ENCODE data around the gene UBALD1. TPM values are rescaled to one million over a fixed set of nuclear protein-coding genes. Genes with fewer than 3 reads are reported as not detected.

The UBALD1 gene
- total and polyA plus RNA-seq, 9 of the 15 experiments (the other 6 are each of a cell fraction or from before 2014, with no cell fraction given), result 1.3 to 38.0 (median 6.2) TPM; not detected in 2

DNA sequence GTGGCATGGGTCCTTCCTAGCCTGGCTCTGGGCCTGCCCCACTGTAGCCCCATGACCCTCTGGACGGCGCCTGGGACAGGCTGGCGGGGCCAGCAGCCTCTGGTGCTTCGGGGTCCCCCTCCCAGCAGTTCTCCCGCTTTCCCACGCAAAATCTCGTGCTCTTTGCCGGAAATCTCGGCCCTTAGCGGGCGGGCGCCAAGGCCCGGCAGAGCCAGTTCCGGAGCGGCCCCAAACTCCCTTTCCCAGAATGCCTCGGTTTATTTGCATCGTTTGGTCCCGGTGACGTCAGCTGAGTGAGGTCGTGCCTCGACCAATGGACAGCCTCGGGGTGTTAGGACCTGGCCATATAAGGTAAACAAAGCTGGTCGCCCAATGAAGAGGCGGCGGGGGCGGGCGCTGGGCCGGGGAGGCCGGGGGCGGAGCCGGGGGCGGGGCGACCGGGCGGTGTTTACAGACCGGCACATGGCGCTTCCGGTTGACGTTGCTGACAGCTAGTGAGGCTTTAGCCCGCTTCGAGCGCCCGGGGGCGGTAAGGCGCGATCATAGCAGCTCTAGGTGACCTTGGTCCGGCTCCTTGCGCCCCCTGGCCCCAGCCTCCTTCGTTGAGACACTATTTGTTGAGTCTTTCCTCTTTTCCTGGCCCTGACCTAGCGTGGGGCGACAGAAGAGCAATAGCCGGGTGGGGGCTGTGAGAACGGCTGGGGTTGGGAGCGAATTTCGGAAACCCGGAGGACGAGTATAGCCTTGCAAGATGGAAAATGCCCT, 1.5 kb upstream of the UBALD1 start (continued):
- TF ChIP-seq, protein P1, sequence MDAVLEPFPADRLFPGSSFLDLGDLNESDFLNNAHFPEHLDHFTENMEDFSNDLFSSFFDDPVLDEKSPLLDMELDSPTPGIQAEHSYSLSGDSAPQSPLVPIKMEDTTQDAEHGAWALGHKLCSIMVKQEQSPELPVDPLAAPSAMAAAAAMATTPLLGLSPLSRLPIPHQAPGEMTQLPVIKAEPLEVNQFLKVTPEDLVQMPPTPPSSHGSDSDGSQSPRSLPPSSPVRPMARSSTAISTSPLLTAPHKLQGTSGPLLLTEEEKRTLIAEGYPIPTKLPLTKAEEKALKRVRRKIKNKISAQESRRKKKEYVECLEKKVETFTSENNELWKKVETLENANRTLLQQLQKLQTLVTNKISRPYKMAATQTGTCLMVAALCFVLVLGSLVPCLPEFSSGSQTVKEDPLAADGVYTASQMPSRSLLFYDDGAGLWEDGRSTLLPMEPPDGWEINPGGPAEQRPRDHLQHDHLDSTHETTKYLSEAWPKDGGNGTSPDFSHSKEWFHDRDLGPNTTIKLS (IDR thresholded peaks at IDR 0.05; ENCODE audit: borderline replicate concordance, low read depth), result peak; percentile 84
- TF ChIP-seq PTRF (tag; IDR thresholded peaks at IDR 0.05), result no peak
- TF ChIP-seq, protein P2, sequence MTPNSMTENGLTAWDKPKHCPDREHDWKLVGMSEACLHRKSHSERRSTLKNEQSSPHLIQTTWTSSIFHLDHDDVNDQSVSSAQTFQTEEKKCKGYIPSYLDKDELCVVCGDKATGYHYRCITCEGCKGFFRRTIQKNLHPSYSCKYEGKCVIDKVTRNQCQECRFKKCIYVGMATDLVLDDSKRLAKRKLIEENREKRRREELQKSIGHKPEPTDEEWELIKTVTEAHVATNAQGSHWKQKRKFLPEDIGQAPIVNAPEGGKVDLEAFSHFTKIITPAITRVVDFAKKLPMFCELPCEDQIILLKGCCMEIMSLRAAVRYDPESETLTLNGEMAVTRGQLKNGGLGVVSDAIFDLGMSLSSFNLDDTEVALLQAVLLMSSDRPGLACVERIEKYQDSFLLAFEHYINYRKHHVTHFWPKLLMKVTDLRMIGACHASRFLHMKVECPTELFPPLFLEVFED (CRISPR knock-in tag; conservative IDR thresholded peaks at IDR 0.05), result no peak
- TF ChIP-seq KLF13 (tag; IDR thresholded peaks at IDR 0.05; ENCODE audit: borderline replicate concordance, low read depth), result 0 out of 2 replicates have a peak, but pooled peaks have one; percentile 12
- no peak for TF ChIP-seq NR2F6 (CRISPR knock-in tag; IDR thresholded peaks at IDR 0.05)
- no peak for TF ChIP-seq SAFB2 (IDR thresholded peaks at IDR 0.05; ENCODE audit: borderline replicate concordance, low read depth, low read length, severe bottlenecking)
- peak; percentile 56; the same call in 1 of the 2 replicates for TF ChIP-seq DMBX1 (CRISPR knock-in tag; IDR thresholded peaks at IDR 0.05; ENCODE audit: borderline replicate concordance)
- TF ChIP-seq KLF6 (CRISPR knock-in tag; IDR thresholded peaks at IDR 0.05; ENCODE audit: borderline replicate concordance), result no peak
- TF ChIP-seq, protein P3, sequence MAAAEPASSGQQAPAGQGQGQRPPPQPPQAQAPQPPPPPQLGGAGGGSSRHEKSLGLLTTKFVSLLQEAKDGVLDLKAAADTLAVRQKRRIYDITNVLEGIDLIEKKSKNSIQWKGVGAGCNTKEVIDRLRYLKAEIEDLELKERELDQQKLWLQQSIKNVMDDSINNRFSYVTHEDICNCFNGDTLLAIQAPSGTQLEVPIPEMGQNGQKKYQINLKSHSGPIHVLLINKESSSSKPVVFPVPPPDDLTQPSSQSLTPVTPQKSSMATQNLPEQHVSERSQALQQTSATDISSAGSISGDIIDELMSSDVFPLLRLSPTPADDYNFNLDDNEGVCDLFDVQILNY (CRISPR knock-in tag; IDR thresholded peaks at IDR 0.05), result no peak
- TF ChIP-seq NR2C2 (CRISPR knock-in tag; IDR thresholded peaks at IDR 0.05), result no peak
- peak; percentile 90 for TF ChIP-seq NR2C2 (tag; IDR thresholded peaks at IDR 0.05)
- TF ChIP-seq HIVEP1 (CRISPR knock-in tag; IDR thresholded peaks at IDR 0.05), result no peak
- peak; percentile 69 for TF ChIP-seq TBP (optimal IDR thresholded peaks at IDR 0.05; ENCODE audit: low read depth, low read length)
- TF ChIP-seq LCOR (CRISPR knock-in tag; IDR thresholded peaks at IDR 0.05), result peak; percentile 40; the same call in 1 of the 2 replicates
- TF ChIP-seq EP300 (IDR thresholded peaks at IDR 0.05; ENCODE audit: low read length), result peak; percentile 33; the same call in 1 of the 2 replicates
- TF ChIP-seq NCOA6 (IDR thresholded peaks at IDR 0.05), result no peak
- TF ChIP-seq, protein P4, sequence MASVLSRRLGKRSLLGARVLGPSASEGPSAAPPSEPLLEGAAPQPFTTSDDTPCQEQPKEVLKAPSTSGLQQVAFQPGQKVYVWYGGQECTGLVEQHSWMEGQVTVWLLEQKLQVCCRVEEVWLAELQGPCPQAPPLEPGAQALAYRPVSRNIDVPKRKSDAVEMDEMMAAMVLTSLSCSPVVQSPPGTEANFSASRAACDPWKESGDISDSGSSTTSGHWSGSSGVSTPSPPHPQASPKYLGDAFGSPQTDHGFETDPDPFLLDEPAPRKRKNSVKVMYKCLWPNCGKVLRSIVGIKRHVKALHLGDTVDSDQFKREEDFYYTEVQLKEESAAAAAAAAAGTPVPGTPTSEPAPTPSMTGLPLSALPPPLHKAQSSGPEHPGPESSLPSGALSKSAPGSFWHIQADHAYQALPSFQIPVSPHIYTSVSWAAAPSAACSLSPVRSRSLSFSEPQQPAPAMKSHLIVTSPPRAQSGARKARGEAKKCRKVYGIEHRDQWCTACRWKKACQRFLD (CRISPR knock-in tag; IDR thresholded peaks at IDR 0.05), result peak; percentile 93; the same call in 1 of the 2 replicates
- 0 out of 4 replicates have a peak, but pooled peaks of 1 of the 2 experiments have one; percentile 19 for TF ChIP-seq KDM4B (IDR thresholded peaks at IDR 0.05; ENCODE audit: borderline replicate concordance in 2 of 2, low read depth in 1 of 2)
- TF ChIP-seq, protein P5, sequence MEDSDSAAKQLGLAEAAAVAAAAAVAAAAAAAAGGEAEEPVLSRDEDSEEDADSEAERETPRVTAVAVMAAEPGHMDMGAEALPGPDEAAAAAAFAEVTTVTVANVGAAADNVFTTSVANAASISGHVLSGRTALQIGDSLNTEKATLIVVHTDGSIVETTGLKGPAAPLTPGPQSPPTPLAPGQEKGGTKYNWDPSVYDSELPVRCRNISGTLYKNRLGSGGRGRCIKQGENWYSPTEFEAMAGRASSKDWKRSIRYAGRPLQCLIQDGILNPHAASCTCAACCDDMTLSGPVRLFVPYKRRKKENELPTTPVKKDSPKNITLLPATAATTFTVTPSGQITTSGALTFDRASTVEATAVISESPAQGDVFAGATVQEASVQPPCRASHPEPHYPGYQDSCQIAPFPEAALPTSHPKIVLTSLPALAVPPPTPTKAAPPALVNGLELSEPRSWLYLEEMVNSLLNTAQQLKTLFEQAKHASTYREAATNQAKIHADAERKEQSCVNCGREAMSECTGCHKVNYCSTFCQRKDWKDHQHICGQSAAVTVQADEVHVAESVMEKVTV (CRISPR knock-in tag; IDR thresholded peaks at IDR 0.05), result 0 out of 2 replicates have a peak, but pooled peaks have one; percentile 22
- 0 out of 2 replicates have a peak, but pooled peaks have one; percentile 7 for TF ChIP-seq TAL1 (IDR thresholded peaks at IDR 0.05)
